ENCODE results near the gene PLCG2.

Gene PLCG2

GRCh38 chr16:81987121-81987520 is 208.0 kb downstream of the PLCG2 start:
- TF ChIP-seq CTCF (IDR thresholded peaks at IDR 0.05) = no peak
- no peak for TF ChIP-seq ZFX (IDR thresholded peaks at IDR 0.05; ENCODE audit: borderline replicate concordance)
- H3K27ac ChIP-seq = no peak overlapping the region

GRCh38 chr16:81987706-81988105 is 208.6 kb downstream of the PLCG2 start:
- H3K27ac ChIP-seq = no peak overlapping the region
- TF ChIP-seq ZFX (IDR thresholded peaks at IDR 0.05; ENCODE audit: borderline replicate concordance) = no peak
- TF ChIP-seq CTCF (IDR thresholded peaks at IDR 0.05) = no peak

GRCh38 chr16:81992859-81993258 is 213.8 kb downstream of the PLCG2 start:
- TF ChIP-seq CTCF (IDR thresholded peaks at IDR 0.05) = no peak
- no peak for TF ChIP-seq ZFX (IDR thresholded peaks at IDR 0.05; ENCODE audit: borderline replicate concordance)

GRCh38 chr16:81994485-81994884 is 215.4 kb downstream of the PLCG2 start:
- no peak overlapping the region for H3K27ac ChIP-seq
- TF ChIP-seq ZFX (IDR thresholded peaks at IDR 0.05; ENCODE audit: borderline replicate concordance) = no peak
- peak; percentile 61 for TF ChIP-seq CTCF (IDR thresholded peaks at IDR 0.05)

More at GRCh38 chr16:81992859-81993258, 213.8 kb downstream of the PLCG2 start:
- H3K27ac ChIP-seq = no peak overlapping the region

- TF ChIP-seq CTCF (IDR thresholded peaks at IDR 0.05) = no peak
- no peak for TF ChIP-seq ZFX (IDR thresholded peaks at IDR 0.05; ENCODE audit: borderline replicate concordance)
- H3K27ac ChIP-seq = no peak overlapping the region
These were observed 216.6 kb downstream of the PLCG2 start for GRCh38 chr16:81995651-81996050.

DNA sequence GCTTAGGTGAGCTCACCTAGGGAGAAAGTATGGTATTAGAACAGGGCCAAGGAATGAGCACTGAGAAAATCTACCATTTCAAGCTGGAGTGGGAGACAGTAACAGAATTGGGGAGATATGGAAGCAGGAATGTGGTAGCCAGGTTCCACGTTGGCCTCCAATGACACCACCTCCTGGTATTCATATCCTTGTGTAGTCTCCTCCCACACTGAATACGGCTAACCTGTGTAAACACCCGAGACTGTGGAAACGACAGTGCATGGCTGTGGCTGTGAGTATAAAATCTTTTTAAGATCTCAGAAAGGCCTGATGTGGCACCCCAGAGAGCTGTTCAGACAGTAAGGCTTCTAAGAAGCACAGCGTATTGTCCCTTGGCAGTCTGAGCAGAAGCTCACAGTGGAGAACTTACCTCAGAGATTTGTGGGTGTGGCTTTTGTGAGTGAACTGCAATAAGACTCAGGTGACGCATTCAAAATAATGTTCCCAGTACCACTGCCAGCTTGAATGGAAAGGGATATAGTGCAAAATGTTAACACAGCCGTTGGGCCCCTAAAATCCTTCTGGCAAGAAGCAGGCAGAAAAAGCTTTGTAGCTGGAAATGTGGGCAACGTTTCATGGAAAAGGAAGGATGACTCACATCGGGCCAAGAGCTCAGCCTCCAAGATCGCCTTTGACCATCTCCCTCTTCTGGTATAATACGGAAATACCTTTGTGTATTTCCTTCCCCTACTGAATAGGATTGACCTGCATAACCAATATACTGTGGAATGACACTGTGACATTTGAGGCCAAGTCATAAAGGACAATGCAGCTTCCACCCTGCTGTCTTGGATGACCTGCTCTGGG is 217.8 kb downstream of the PLCG2 start:
- no peak overlapping the region for H3K27ac ChIP-seq

More for the DNA sequence above, 217.8 kb downstream of the PLCG2 start:
- no peak for TF ChIP-seq ZFX (IDR thresholded peaks at IDR 0.05; ENCODE audit: borderline replicate concordance)
- peak; percentile 23; the same call in 1 of the 2 replicates for TF ChIP-seq CTCF (IDR thresholded peaks at IDR 0.05)
